Islet of Langerhans (tissue), 1 donor: ENCODE results near the gene ABCD2.
"Not testable (repeated sequence)": the region's sequence is repeated elsewhere in the genome, so short reads cannot be mapped to it uniquely, and the experiment has no call there.

ENCODE experiments used
- FAIRE-seq: peaks from one replicate; lab custom pipeline; 2011; peaks lifted over from hg19 to GRCh38; lab: Jason Lieb, UNC

ABCD2 gene

GRCh38 chr12:39619660-39620433 lies at the start of gene ABCD2:
ABCD2 (minus strand) TSS chr12:39619803; CDS start chr12:39619615, 188 bp downstream.
- no peak for FAIRE-seq

GRCh38 chr12:39660101-39660500 lies 40.5 kb upstream of the ABCD2 start:
- FAIRE-seq = no peak

- FAIRE-seq = no peak
These were observed 27.8 kb upstream of the ABCD2 start for GRCh38 chr12:39647383-39647782.

GRCh38 chr12:39646963-39647362 lies 27.4 kb upstream of the ABCD2 start:
- FAIRE-seq = no peak

- FAIRE-seq = peak; percentile 17
These were observed 23.4 kb upstream of the ABCD2 start for GRCh38 chr12:39643052-39643451.

GRCh38 chr12:39638840-39639239 lies 19.2 kb upstream of the ABCD2 start:
- FAIRE-seq = no peak

GRCh38 chr12:39638178-39638577 lies 18.6 kb upstream of the ABCD2 start:
- FAIRE-seq = no peak

- no peak for FAIRE-seq
These were observed 13.1 kb upstream of the ABCD2 start for GRCh38 chr12:39632670-39633069.

- no peak for FAIRE-seq
These were observed 9.2 kb upstream of the ABCD2 start for GRCh38 chr12:39628836-39629235.

GRCh38 chr12:39627914-39628313 lies 8.3 kb upstream of the ABCD2 start:
- no peak for FAIRE-seq

- no peak for FAIRE-seq
These were observed 6.6 kb upstream of the ABCD2 start for GRCh38 chr12:39626033-39626814.

GRCh38 chr12:39623919-39624318 lies 4.3 kb upstream of the ABCD2 start:
- FAIRE-seq = no peak

- not testable (repeated sequence) for FAIRE-seq
These were observed 3.6 kb upstream of the ABCD2 start for GRCh38 chr12:39623160-39623559.

GRCh38 chr12:39622306-39622705 lies 2.7 kb upstream of the ABCD2 start:
- FAIRE-seq = no peak

- FAIRE-seq = no peak
These were observed 2.1 kb upstream of the ABCD2 start for GRCh38 chr12:39621670-39622069.

- FAIRE-seq = no peak
These were observed 1.4 kb upstream of the ABCD2 start for GRCh38 chr12:39620659-39621658.

- FAIRE-seq = no peak
These were observed 315 bp downstream of the ABCD2 start for GRCh38 chr12:39619316-39619659.

GRCh38 chr12:39618701-39619100 lies 902 bp downstream of the ABCD2 start:
- no peak for FAIRE-seq

- no peak for FAIRE-seq
These were observed 1.7 kb downstream of the ABCD2 start for GRCh38 chr12:39617887-39618286.

- no peak for FAIRE-seq
These were observed 2.9 kb downstream of the ABCD2 start for GRCh38 chr12:39616666-39617065.

- no peak for FAIRE-seq
These were observed 3.4 kb downstream of the ABCD2 start for GRCh38 chr12:39616251-39616650.

- FAIRE-seq = no peak
These were observed 6.1 kb downstream of the ABCD2 start for GRCh38 chr12:39613525-39613924.
